ENCODE measurements around the gene SORCS2.

- TF ChIP-seq CTCF (IDR thresholded peaks at IDR 0.05; ENCODE audit: low read depth, low read length) (no peak), EZH2phosphoT487 (IDR thresholded peaks at IDR 0.05; ENCODE audit: low read depth) (no peak)
Measured at GRCh38 chr4:7787067-7787466, 594.7 kb downstream of the SORCS2 start.
